ENCODE measurements around the gene FOXQ1.
"Not testable (repeated sequence)": the region's sequence is repeated elsewhere in the genome, so short reads cannot be mapped to it uniquely, and the experiment has no call there.

FOXQ1 gene

GRCh38 chr6:1318036-1318435, 6.1 kb downstream of the FOXQ1 start:
- H3K36me3 ChIP-seq (ENCODE audit: control insufficient read depth, insufficient read depth, low read length), result no peaks in the 10 kb centered on the region
- H3K27me3 ChIP-seq (replicated peaks; ENCODE audit: control insufficient read depth, insufficient read depth, low read length), result no peaks in the 10 kb centered on the region
- TF ChIP-seq CTCF (IDR thresholded peaks at IDR 0.05; ENCODE audit: insufficient read depth, low read length, poor library complexity, severe bottlenecking), result no peak
- no peak overlapping the region for H3K4me3 ChIP-seq (replicated peaks; ENCODE audit: low read depth, low read length)
- no peak for DNase-seq (ENCODE audit: extremely low read depth, insufficient read length)

GRCh38 chr6:1318584-1318983, 6.7 kb downstream of the FOXQ1 start:
- H3K36me3 ChIP-seq (ENCODE audit: control insufficient read depth, insufficient read depth, low read length); H3K4me3 ChIP-seq (replicated peaks; ENCODE audit: low read depth, low read length); DNase-seq (ENCODE audit: extremely low read depth, insufficient read length); H3K27me3 ChIP-seq (replicated peaks; ENCODE audit: control insufficient read depth, insufficient read depth, low read length): not testable (repeated sequence)

GRCh38 chr6:1321738-1322137, 9.8 kb downstream of the FOXQ1 start:
- Histone ChIP-seq H3K36me3 (ENCODE audit: control insufficient read depth, insufficient read depth, low read length) (no peaks in the 10 kb centered on the region), H3K4me3 (replicated peaks; ENCODE audit: low read depth, low read length) (no peak overlapping the region), H3K27me3 (replicated peaks; ENCODE audit: control insufficient read depth, insufficient read depth, low read length) (no peaks in the 10 kb centered on the region; the same call in 1 of the 2 replicates)
- TF ChIP-seq CTCF (IDR thresholded peaks at IDR 0.05; ENCODE audit: insufficient read depth, low read length, poor library complexity, severe bottlenecking), result no peak
- DNase-seq (ENCODE audit: extremely low read depth, insufficient read length), result no peak

- DNase-seq (ENCODE audit: extremely low read depth, insufficient read length), result no peak
- Histone ChIP-seq H3K36me3 (ENCODE audit: control insufficient read depth, insufficient read depth, low read length) (no peaks in the 10 kb centered on the region), H3K4me3 (replicated peaks; ENCODE audit: low read depth, low read length) (no peak overlapping the region), H3K27me3 (replicated peaks; ENCODE audit: control insufficient read depth, insufficient read depth, low read length) (no peaks in the 10 kb centered on the region; the same call in 1 of the 2 replicates)
- TF ChIP-seq CTCF (IDR thresholded peaks at IDR 0.05; ENCODE audit: insufficient read depth, low read length, poor library complexity, severe bottlenecking), result no peak
Observed at GRCh38 chr6:1322156-1322555, 10.3 kb downstream of the FOXQ1 start.

- Histone ChIP-seq H3K27me3 (replicated peaks; ENCODE audit: control insufficient read depth, insufficient read depth, low read length) (no peaks in the 10 kb centered on the region; the same call in 1 of the 2 replicates), H3K36me3 (ENCODE audit: control insufficient read depth, insufficient read depth, low read length) (no peaks in the 10 kb centered on the region), H3K4me3 (replicated peaks; ENCODE audit: low read depth, low read length) (no peak overlapping the region)
- no peak for TF ChIP-seq CTCF (IDR thresholded peaks at IDR 0.05; ENCODE audit: insufficient read depth, low read length, poor library complexity, severe bottlenecking)
- no peak for DNase-seq (ENCODE audit: extremely low read depth, insufficient read length)
Observed at GRCh38 chr6:1322696-1323219, 10.9 kb downstream of the FOXQ1 start.

GRCh38 chr6:1324936-1325335, 13.0 kb downstream of the FOXQ1 start:
- DNase-seq (ENCODE audit: extremely low read depth, insufficient read length), result no peak
- TF ChIP-seq CTCF (IDR thresholded peaks at IDR 0.05; ENCODE audit: insufficient read depth, low read length, poor library complexity, severe bottlenecking), result no peak
- Histone ChIP-seq H3K36me3 (ENCODE audit: control insufficient read depth, insufficient read depth, low read length) (no peaks in the 10 kb centered on the region), H3K27me3 (replicated peaks; ENCODE audit: control insufficient read depth, insufficient read depth, low read length) (no peaks in the 10 kb centered on the region; the same call in 1 of the 2 replicates), H3K4me3 (replicated peaks; ENCODE audit: low read depth, low read length) (no peak overlapping the region)
